A673 (cell line): Measurements from ENCODE around the gene ANKRD11. TPM values are rescaled to one million over a fixed set of nuclear protein-coding genes. Genes with fewer than 3 reads are reported as not detected.

Experiments
- BruUV-seq: library from RNA; stranded (reverse); fragments of 400-500 nt; replicated peaks from 2 replicates; lab custom pipeline; 2021; lab: Mats Ljungman, UMichigan
- CTCF ChIA-PET: fragments of 300-600 bp; sonication (Branson Sonifier 250); formaldehyde crosslinking; loops from one replicate; lab custom pipeline; 2022; ENCODE audit warnings: antibody characterized with exemption; lab: Charles Lee
- POLR2A ChIA-PET: fragments of 300-600 bp; sonication (Branson Sonifier 250); formaldehyde crosslinking; loops from one replicate; lab custom pipeline; 2022; ENCODE audit warnings: antibody characterized with exemption; ENCODE audit not compliant: low non-redundant PET; lab: Charles Lee
- DNase-seq: peaks from one replicate; pipeline ENCODE4 v3.0.0-alpha.2; 2015; ENCODE audit warnings: low spot score
- H3K27ac ChIP-seq: fragments of 200-600 bp; sonication (generic); 2 replicates; pipeline ENCODE4 v1.5.1; 2016; ENCODE audit warnings: mixed run types, low read depth, mild to moderate bottlenecking, mixed read lengths, antibody characterized with exemption, low read length; ENCODE audit not compliant: poor library complexity, severe bottlenecking
- H3K27me3 ChIP-seq: fragments of 200-600 bp; sonication (generic); replicated peaks from 2 replicates; pipeline ENCODE4 v1.6.1; 2017; ENCODE audit warnings: mixed run types, low read depth, mild to moderate bottlenecking, mixed read lengths, antibody characterized with exemption, low read length; ENCODE audit not compliant: insufficient read depth, poor library complexity
- H3K36me3 ChIP-seq: fragments of 200-600 bp; sonication (generic); 2 replicates; pipeline ENCODE4 v1.6.1; 2016; ENCODE audit warnings: mixed run types, mild to moderate bottlenecking, mixed read lengths, antibody characterized with exemption, low read length; ENCODE audit not compliant: insufficient read depth, poor library complexity, severe bottlenecking
- H3K4me1 ChIP-seq: fragments of 200-600 bp; sonication (generic); 2 replicates; pipeline ENCODE4 v1.6.1; 2017; ENCODE audit warnings: mixed run types, mild to moderate bottlenecking, mixed read lengths, antibody characterized with exemption, low read length; ENCODE audit not compliant: insufficient read depth, poor library complexity, severe bottlenecking
- H3K4me3 ChIP-seq: fragments of 200-600 bp; sonication (generic); 2 replicates; pipeline ENCODE4 v1.5.1; 2016; ENCODE audit warnings: low read depth, mixed run types, mild to moderate bottlenecking, mixed read lengths, low read length; ENCODE audit not compliant: poor library complexity, severe bottlenecking
- H3K9me3 ChIP-seq: fragments of 200-600 bp; sonication (generic); 2 replicates; pipeline ENCODE4 v1.6.1; 2016; ENCODE audit warnings: mixed run types, low read depth, mild to moderate bottlenecking, mixed read lengths, antibody characterized with exemption, low read length; ENCODE audit not compliant: poor library complexity, severe bottlenecking
- EZH2 ChIP-seq: fragments of 200-600 bp; sonication (generic); IDR thresholded peaks from 2 replicates; pipeline ENCODE4 v1.6.1; 2017; ENCODE audit warnings: borderline replicate concordance, low read depth, mild to moderate bottlenecking, mixed read lengths, antibody characterized with exemption, low read length; ENCODE audit not compliant: poor library complexity, severe bottlenecking
- intact Hi-C: fragments of 100-400 bp; cut with micrococcal nuclease; formaldehyde crosslinking; loops from one replicate; pipeline ENCODE4 v1.10.0; 2022; ENCODE audit not compliant: unreplicated experiment
- total RNA-seq: library from RNA; stranded (reverse); gene quantifications from 2 replicates; pipeline ENCODE4 v1.2.3, GENCODE V29; 2021
- TF ChIP-seq, protein P1 (sequence below): fragments of 300-800, 200-600 bp; sonication (generic); conservative IDR thresholded peaks from 2 replicates; pipeline ENCODE4 v1.5.1; 2017; ENCODE audit warnings: low read depth, mild to moderate bottlenecking, antibody characterized with exemption, low read length, moderate library complexity, mixed read lengths

The ANKRD11 gene
- total RNA-seq, 1 experiment from 2014 or later = 217 TPM

DNA sequence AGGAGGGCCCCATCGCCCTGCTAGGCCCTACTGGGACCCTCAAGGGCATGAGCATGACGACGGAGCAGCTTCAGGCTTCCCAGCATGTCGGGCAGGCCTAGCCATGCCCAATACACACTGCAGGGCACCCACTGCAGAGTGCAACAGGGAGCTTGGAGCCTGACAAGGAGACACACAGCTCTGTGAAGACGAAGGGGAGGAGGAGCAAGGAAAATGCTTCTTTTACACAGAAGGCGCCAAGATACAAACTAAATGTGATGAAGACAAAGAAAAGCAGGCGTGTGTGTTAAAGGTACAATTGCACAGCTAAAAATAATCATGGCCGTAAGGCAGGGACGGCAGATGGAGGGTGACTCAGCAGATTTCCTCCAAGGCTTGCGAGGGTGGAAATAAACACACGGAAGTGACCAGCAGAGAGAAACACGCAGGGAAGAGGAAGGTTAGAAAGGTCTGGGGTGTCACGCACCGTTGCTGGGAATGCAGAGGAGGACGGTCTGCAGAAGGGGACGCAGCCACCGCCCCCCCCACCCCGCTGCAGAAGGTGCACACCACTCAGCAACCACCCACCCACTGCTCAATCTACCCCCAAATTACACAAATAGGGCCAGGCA, 164.4 kb downstream of the ANKRD11 start:
- TF ChIP-seq, protein P1, sequence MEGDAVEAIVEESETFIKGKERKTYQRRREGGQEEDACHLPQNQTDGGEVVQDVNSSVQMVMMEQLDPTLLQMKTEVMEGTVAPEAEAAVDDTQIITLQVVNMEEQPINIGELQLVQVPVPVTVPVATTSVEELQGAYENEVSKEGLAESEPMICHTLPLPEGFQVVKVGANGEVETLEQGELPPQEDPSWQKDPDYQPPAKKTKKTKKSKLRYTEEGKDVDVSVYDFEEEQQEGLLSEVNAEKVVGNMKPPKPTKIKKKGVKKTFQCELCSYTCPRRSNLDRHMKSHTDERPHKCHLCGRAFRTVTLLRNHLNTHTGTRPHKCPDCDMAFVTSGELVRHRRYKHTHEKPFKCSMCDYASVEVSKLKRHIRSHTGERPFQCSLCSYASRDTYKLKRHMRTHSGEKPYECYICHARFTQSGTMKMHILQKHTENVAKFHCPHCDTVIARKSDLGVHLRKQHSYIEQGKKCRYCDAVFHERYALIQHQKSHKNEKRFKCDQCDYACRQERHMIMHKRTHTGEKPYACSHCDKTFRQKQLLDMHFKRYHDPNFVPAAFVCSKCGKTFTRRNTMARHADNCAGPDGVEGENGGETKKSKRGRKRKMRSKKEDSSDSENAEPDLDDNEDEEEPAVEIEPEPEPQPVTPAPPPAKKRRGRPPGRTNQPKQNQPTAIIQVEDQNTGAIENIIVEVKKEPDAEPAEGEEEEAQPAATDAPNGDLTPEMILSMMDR = no peak
- TF ChIP-seq EZH2 = no peak

DNA sequence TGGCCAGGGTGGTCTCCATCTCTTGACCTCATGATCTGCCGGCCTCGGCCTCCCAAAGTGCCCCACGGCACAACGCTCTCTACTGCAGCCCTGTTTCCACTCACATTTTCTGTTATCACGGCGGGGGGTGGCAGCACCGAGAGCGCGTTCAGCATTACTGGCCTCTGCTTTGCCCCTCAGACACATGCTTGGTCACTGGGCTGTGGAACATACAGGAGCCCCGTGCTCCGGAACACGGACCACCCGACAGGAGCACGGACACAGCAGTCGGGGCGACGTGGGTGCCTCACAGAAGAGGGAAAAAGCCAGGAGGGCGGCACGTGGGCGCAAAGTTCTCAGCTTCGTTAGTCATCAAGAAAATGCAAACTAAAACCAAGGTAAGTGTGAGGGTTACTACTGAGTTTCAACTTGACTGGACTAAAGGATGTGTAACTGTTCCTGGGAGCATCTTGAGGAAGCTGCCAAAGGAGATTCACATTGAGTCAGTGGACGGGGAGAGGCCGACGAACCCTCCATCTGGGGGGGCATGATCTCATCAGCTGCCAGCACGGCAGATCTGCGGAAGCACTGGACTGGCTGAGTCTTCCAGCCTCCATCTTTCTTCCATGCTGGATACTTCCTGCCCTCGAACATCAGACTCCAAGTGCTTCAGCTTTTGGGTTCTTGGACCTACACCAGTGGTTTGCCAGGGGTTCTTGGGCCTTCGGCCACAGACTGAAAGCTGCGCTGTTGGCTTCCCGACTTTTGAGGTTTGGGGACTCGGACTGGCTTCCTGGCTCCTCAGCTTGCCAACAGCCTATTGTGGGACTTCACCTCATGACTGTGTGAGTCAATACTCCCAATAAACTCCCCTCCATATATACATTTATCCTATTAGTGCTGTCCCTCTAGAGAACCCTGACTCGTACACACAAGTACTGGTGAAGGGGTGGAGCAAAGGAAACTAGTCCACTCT, 166.0 kb downstream of the ANKRD11 start:
- POLR2A ChIA-PET = no interaction called here
- intact Hi-C loops = no loop called here
- Histone ChIP-seq H3K9me3 (no peaks in the 10 kb centered on the region), H3K4me1 (peaks cover 79% of the 10 kb centered on the region), H3K27me3 (no peaks in the 10 kb centered on the region), H3K36me3 (peaks cover 4% of the 10 kb centered on the region), H3K27ac (peak overlapping the region; percentile 80), H3K4me3 (no peak overlapping the region)
- BruUV-seq = no TSS peak
- CTCF ChIA-PET = no interaction called here
- DNase-seq = no peak
- TF ChIP-seq EZH2 = no peak
- TF ChIP-seq, protein P1 = no peak

More for the DNA sequence above, 164.4 kb downstream of the ANKRD11 start:
- Histone ChIP-seq H3K36me3 (peaks cover 4% of the 10 kb centered on the region), H3K4me3 (no peak overlapping the region), H3K27ac (peak overlapping the region; percentile 80), H3K27me3 (no peaks in the 10 kb centered on the region), H3K4me1 (peaks cover 73% of the 10 kb centered on the region), H3K9me3 (no peaks in the 10 kb centered on the region)
- BruUV-seq = no TSS peak
- intact Hi-C loops = no loop called here
- ChIA-PET CTCF (no interaction called here), POLR2A (no interaction called here)
- DNase-seq = peak; percentile 54

DNA sequence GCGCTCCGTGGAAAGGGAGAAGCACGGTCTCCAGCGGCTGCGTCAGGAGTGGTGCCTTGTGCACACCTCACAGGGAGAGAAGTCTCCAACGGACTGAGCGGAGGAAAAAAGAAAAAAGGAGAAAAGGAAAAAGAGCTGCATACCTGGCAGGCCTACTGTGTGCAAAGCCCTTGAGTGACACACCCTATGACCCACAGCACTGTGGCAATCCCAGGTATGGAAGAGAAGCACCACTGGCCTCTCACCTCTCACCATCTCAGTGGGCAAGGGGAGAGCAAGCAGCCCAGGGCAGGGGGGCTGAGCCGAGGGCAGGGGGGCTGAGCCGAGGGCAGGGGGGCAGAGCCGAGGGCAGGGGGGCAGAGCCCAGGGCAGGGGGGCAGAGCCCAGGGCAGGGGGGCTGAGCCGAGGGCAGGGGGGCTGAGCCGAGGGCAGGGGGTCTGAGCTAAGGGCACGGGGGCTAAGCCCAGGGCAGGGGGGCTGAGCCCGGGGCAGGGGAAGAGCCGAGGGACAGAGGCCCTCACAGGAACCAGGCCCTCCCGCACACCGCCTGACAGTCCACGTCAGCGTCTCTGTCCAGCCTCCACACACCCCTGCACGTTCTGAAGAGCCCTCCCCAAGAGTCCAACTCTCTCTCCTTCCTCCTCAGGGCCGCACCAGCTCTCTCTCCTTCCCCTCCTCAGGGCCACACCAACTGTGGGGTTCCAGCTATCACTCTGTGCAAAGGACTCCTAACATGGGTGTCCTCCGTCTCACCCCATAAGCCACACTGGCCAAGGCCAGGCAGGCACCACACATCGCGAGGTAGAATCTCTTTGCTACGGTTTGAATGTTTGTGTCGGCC, 167.0 kb downstream of the ANKRD11 start:
- intact Hi-C loops = no loop called here
- peaks cover 89% of the 10 kb centered on the region for H3K4me1 ChIP-seq

More for the DNA sequence above, 167.0 kb downstream of the ANKRD11 start:
- peak overlapping the region; percentile 69 for H3K27ac ChIP-seq
- no peak overlapping the region for H3K4me3 ChIP-seq
- H3K36me3 ChIP-seq = no peaks in the 10 kb centered on the region
- no peak for DNase-seq
- POLR2A ChIA-PET = no interaction called here
- BruUV-seq = no TSS peak
- TF ChIP-seq EZH2 = no peak
- TF ChIP-seq, protein P1 = no peak
- CTCF ChIA-PET = no interaction called here
- no peaks in the 10 kb centered on the region for H3K9me3 ChIP-seq
- H3K27me3 ChIP-seq = no peaks in the 10 kb centered on the region
